Body of pancreas (tissue), 4 donors: ENCODE data around the gene PINK1.

Experiments
- CTCF ChIP-seq, 7 experiments: fragments of 450-650 bp in 4 of 7; fragments of 200-600 bp in 3 of 7; sonication (generic) in 3 of 7; IDR thresholded peaks; one replicate each; pipeline ENCODE4 v1.5.1; 2016 to 2019; ENCODE audit warnings: antibody characterized with exemption in 7 of 7
- POLR2A ChIP-seq, 3 donors: fragments of 450-650 bp; IDR thresholded peaks; one replicate each; pipeline ENCODE4 v1.6.1; 2016; ENCODE audit warnings: antibody characterized with exemption in 3 of 3, mild to moderate bottlenecking in 2 of 3

- TF ChIP-seq CTCF (IDR thresholded peaks at IDR 0.05): no peak
- no peak for TF ChIP-seq POLR2A (IDR thresholded peaks at IDR 0.05)
Measured at GRCh38 chr1:20682571-20683236, 49.4 kb downstream of the PINK1 start.
